ENCODE measurements around the gene NYNRIN. TPM values are rescaled to one million over a fixed set of nuclear protein-coding genes. Genes with fewer than 3 reads are reported as not detected.
A peak's percentile ranks its signal among the peaks of the same experiment; 100 is the strongest.

NYNRIN gene
- total and polyA plus RNA-seq, 2 donors (not counting 3 experiments of a cell fraction or from before 2014, with no cell fraction given): 37.2 to 42.8 TPM

GRCh38 chr14:24431569-24432258 lies 32.9 kb downstream of the NYNRIN start:
- Histone ChIP-seq H3K4me3 (replicated peaks in 1 of 3; ENCODE audit: insufficient read depth in 1 of 3, low read depth in 1 of 3, low read length in 3 of 3) (peak overlapping the region in 2 of 3 experiments; percentile 78 to 89), H4K20me1 (replicated peaks; ENCODE audit: control insufficient read depth, extremely low read depth, insufficient read depth, low read length) (no peaks in the 10 kb centered on the region), H3K27me3 (ENCODE audit: control insufficient read depth in 2 of 2, insufficient read depth in 2 of 2, low read length in 2 of 2) (no peaks in the 10 kb centered on the region), H3K27ac (ENCODE audit: insufficient read depth, low read depth, low read length) (peak overlapping the region; percentile 94), H3K4me2 (ENCODE audit: insufficient read depth, low read length) (peak overlapping the region; percentile 87), H3K9ac (replicated peaks; ENCODE audit: extremely low read depth, insufficient read depth, low read length) (no peak overlapping the region), H3K36me3 (ENCODE audit: control insufficient read depth in 2 of 2, extremely low read depth in 1 of 2, insufficient read depth in 2 of 2, low read length in 2 of 2) (peaks cover 7 to 14% of the 10 kb centered on the region in 2 experiments), H3K9me1 (replicated peaks; ENCODE audit: control insufficient read depth, extremely low read depth, insufficient read depth, low read length) (no peaks in the 10 kb centered on the region), H3K4me1 (ENCODE audit: control insufficient read depth, extremely low read depth, insufficient read depth, low read length) (peaks cover 46% of the 10 kb centered on the region), H3K9me3 (replicated peaks; ENCODE audit: control insufficient read depth, insufficient read depth, low read length) (no peaks in the 10 kb centered on the region), H3K79me2 (ENCODE audit: control insufficient read depth, insufficient read depth, low read length) (peaks cover 23% of the 10 kb centered on the region), H2AFZ (ENCODE audit: low read depth, low read length) (no peak overlapping the region)
- dilution Hi-C loops (cut with MboI; ENCODE audit: extremely low pct_ligation_motif_present, low sequenced_read_pairs): no loop called here
- ChIA-PET POLR2A (interaction anchor here (0.7 to 3.2 kb wide), 8 partner anchors 10 to 338 kb away, joined by 3 to 36 read pairs (median 4); partner anchors contain the start of genes NYNRIN and PCK2), CTCF (interaction anchor here (0.6 to 10.2 kb wide), 44 partner anchors 9 to 373 kb away, joined by 3 to 811 read pairs (median 8); partner anchors contain the start of genes ADCY4, CHMP4A, CIDEB and DCAF11)
- TF ChIP-seq CTCF (IDR thresholded peaks at IDR 0.05; ENCODE audit: extremely low read depth in 1 of 2, insufficient read depth in 1 of 2, low read depth in 1 of 2, low read length in 2 of 2) (peak; percentile 95 to 97), POLR2A (IDR thresholded peaks at IDR 0.05; ENCODE audit: low read depth, low read length) (no peak), MYC (IDR thresholded peaks at IDR 0.05; ENCODE audit: low read depth, low read length) (no peak), GATA2 (IDR thresholded peaks at IDR 0.05; ENCODE audit: insufficient read depth, insufficient read length, low read depth, low read length) (no peak), POLR2AphosphoS5 (IDR thresholded peaks at IDR 0.05; ENCODE audit: insufficient read depth, low read depth, low read length) (peak; percentile 66)
- BruUV-seq (replicated peaks): no TSS peak
- DNase-seq (ENCODE audit: low read depth, low spot score) (peak; percentile 92), FAIRE-seq (peak; percentile 92)
- intact Hi-C loops (cut with micrococcal nuclease): loop anchor here (1.0 to 5.0 kb wide), 9 partner anchors 19 to 284 kb away; partner anchors contain the start of genes MDP1, PSME2, RNF31 and TINF2

Data from endothelial cell of umbilical vein (primary cell).